ENCODE data around the gene SMARCB1. TPM values are rescaled to one million over a fixed set of nuclear protein-coding genes. Genes with fewer than 3 reads are reported as not detected.

SMARCB1 gene
- total RNA-seq, 4 donors from 2014 or later, result 37.8 to 61.0 (median 47.7) TPM

- intact Hi-C loops (cut with DNase I), result no loop called here
- Histone ChIP-seq H3K4me3 (no peak overlapping the region), H3K9me3 (no peaks in the 10 kb centered on the region), H3K27me3 (no peaks in the 10 kb centered on the region), H3K27ac (no peak overlapping the region), H3K36me3 (no peaks in the 10 kb centered on the region), H3K4me1 (peaks cover 9 to 54% (median 33%) of the 10 kb centered on the region in 3 donors)
- 33 to 58% methylated on average over 1 to 2 of the region's 2 CpGs for WGBS, 2 donors
- TF ChIP-seq, protein P1, sequence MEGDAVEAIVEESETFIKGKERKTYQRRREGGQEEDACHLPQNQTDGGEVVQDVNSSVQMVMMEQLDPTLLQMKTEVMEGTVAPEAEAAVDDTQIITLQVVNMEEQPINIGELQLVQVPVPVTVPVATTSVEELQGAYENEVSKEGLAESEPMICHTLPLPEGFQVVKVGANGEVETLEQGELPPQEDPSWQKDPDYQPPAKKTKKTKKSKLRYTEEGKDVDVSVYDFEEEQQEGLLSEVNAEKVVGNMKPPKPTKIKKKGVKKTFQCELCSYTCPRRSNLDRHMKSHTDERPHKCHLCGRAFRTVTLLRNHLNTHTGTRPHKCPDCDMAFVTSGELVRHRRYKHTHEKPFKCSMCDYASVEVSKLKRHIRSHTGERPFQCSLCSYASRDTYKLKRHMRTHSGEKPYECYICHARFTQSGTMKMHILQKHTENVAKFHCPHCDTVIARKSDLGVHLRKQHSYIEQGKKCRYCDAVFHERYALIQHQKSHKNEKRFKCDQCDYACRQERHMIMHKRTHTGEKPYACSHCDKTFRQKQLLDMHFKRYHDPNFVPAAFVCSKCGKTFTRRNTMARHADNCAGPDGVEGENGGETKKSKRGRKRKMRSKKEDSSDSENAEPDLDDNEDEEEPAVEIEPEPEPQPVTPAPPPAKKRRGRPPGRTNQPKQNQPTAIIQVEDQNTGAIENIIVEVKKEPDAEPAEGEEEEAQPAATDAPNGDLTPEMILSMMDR (IDR thresholded peaks at IDR 0.05), result no peak
- TF ChIP-seq POLR2A (IDR thresholded peaks at IDR 0.05), result no peak
- DNase-seq, result no peak
Measured at GRCh38 chr22:23774922-23775436, 11.8 kb upstream of the SMARCB1 start.

DNA sequence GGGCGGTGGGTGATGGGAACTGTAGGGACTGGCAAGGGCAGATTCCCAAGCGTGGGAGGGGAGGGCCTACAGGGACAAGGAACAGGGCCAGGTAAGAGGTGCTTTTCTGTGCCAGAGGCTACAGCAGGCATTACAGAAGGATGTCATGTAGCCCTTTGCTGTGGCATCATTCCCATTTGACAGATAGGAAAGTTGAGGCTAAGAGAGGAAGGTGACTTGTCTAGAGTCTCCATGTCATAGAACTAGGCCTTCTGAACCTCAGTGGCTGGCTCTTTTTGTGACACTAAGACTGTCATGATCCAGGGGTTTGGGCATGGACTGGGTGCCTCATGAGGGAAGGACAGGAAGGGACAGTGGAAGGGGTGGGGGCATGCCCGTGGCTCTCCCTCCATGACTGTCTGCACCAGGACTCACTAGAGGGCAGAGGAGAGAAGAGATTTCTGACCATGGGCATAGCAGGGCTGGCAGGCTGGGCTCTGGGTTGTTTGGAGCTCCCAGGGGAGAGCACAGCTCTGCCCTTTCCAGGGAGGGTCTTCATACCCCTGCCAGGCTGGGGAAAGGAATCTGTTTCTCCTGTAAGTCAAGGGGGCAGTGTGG, 10.9 kb upstream of the SMARCB1 start:
- TF ChIP-seq, protein P1 (IDR thresholded peaks at IDR 0.05), result no peak
- TF ChIP-seq POLR2A (IDR thresholded peaks at IDR 0.05), result no peak
- Histone ChIP-seq H3K4me3 (no peak overlapping the region), H3K36me3 (no peaks in the 10 kb centered on the region), H3K9me3 (no peaks in the 10 kb centered on the region), H3K27ac (no peak overlapping the region), H3K4me1 (peaks cover 9 to 49% (median 32%) of the 10 kb centered on the region in 3 donors), H3K27me3 (no peaks in the 10 kb centered on the region)
- intact Hi-C loops (cut with DNase I), result no loop called here
- DNase-seq, result no peak
- 64 to 67% methylated on average over 3 of the region's 3 CpGs for WGBS, 2 donors

- Histone ChIP-seq H3K36me3 (no peaks in the 10 kb centered on the region), H3K27ac (peak overlapping the region in 1 of 4 donors; percentile 61), H3K27me3 (no peaks in the 10 kb centered on the region), H3K4me1 (peaks cover 13 to 49% (median 34%) of the 10 kb centered on the region in 3 donors), H3K9me3 (no peaks in the 10 kb centered on the region), H3K4me3 (no peak overlapping the region)
- WGBS, 2 donors, result 72 to 79% methylated on average over 2 to 5 of the region's 11 CpGs
- intact Hi-C loops (cut with DNase I), result no loop called here
- no peak for DNase-seq
- TF ChIP-seq POLR2A (IDR thresholded peaks at IDR 0.05), result no peak
- TF ChIP-seq, protein P1 (IDR thresholded peaks at IDR 0.05), result no peak
Measured at GRCh38 chr22:23777776-23778576, 8.8 kb upstream of the SMARCB1 start.

DNA sequence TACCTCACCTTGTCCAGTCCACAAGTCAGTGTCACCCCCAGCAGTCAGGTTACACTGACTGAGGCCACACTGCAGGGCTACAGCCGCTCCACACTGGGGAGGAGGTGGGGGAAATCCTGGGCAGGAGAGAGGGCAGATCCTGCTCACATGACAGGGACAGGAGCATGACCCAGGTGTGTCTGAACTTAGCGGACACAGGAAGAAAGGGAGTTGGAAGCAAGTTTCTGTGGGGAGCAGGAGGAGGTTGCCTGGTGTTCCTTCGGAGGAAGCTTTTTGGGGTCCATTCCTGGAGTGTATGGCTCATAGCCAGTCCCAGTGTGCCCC, 8.2 kb upstream of the SMARCB1 start:
- TF ChIP-seq, protein P1 (IDR thresholded peaks at IDR 0.05), result no peak
- TF ChIP-seq POLR2A (IDR thresholded peaks at IDR 0.05), result no peak
- no peak for DNase-seq
- 60 to 100% methylated on average over 1 of the region's 3 CpGs for WGBS, 2 donors
- Histone ChIP-seq H3K4me3 (no peak overlapping the region), H3K27me3 (no peaks in the 10 kb centered on the region), H3K36me3 (no peaks in the 10 kb centered on the region), H3K27ac (no peak overlapping the region), H3K4me1 (peaks cover 8 to 43% (median 29%) of the 10 kb centered on the region in 3 donors), H3K9me3 (no peaks in the 10 kb centered on the region)
- intact Hi-C loops (cut with DNase I), result no loop called here

- no peak for DNase-seq
- Histone ChIP-seq H3K36me3 (no peaks in the 10 kb centered on the region), H3K27ac (no peak overlapping the region), H3K27me3 (no peaks in the 10 kb centered on the region), H3K4me1 (peaks cover 6 to 38% (median 24%) of the 10 kb centered on the region in 3 donors), H3K4me3 (no peak overlapping the region), H3K9me3 (no peaks in the 10 kb centered on the region)
- intact Hi-C loops (cut with DNase I), result no loop called here
- TF ChIP-seq POLR2A (IDR thresholded peaks at IDR 0.05), result no peak
- TF ChIP-seq, protein P1 (IDR thresholded peaks at IDR 0.05), result no peak
- 67 to 82% methylated on average over 2 to 3 of the region's 16 CpGs for WGBS, 2 donors
Measured at GRCh38 chr22:23779083-23779482, 7.7 kb upstream of the SMARCB1 start.
